Neural crest cell (in vitro differentiated cells): ENCODE measurements around the gene LRRC66. TPM values are rescaled to one million over a fixed set of nuclear protein-coding genes. Genes with fewer than 3 reads are reported as not detected.

Source experiments
- DNase-seq: peaks from one replicate; pipeline ENCODE4 v3.0.0; 2021; ENCODE audit warnings: low read depth, mixed read lengths, low spot score
- H3K27ac Mint-ChIP-seq: one replicate; pipeline ENCODE4 v1.8.0; 2021; ENCODE audit warnings: mild to moderate bottlenecking, mixed read lengths; ENCODE audit not compliant: unreplicated experiment
- H3K27me3 Mint-ChIP-seq: 2 replicates; pipeline ENCODE4 v1.8.0; 2021; ENCODE audit warnings: low read depth, mild to moderate bottlenecking, mixed read lengths
- H3K36me3 Mint-ChIP-seq: 2 replicates; pipeline ENCODE4 v1.8.0; 2021; ENCODE audit warnings: low read depth, mild to moderate bottlenecking, mixed read lengths
- H3K4me1 Mint-ChIP-seq: 2 replicates; pipeline ENCODE4 v1.8.0; 2021; ENCODE audit warnings: mixed read lengths
- H3K4me3 Mint-ChIP-seq: one replicate; pipeline ENCODE4 v1.8.0; 2021; ENCODE audit warnings: mild to moderate bottlenecking, mixed read lengths
- H3K9me3 Mint-ChIP-seq: 2 replicates; pipeline ENCODE4 v1.8.0; 2021; ENCODE audit warnings: mixed read lengths
- total RNA-seq: library from RNA; stranded (reverse); gene quantifications from 2 replicates; pipeline ENCODE4 v1.2.1, GENCODE V29; 2021
- TF ChIP-seq, protein P1 (sequence below): fragments of 200-600 bp; sonication (generic); conservative IDR thresholded peaks from 2 replicates; pipeline ENCODE4 v1.5.0; 2021; ENCODE audit warnings: antibody characterized with exemption, mild to moderate bottlenecking

The LRRC66 gene
- total RNA-seq, 1 donor from 2014 or later, result 0.33 TPM

DNA sequence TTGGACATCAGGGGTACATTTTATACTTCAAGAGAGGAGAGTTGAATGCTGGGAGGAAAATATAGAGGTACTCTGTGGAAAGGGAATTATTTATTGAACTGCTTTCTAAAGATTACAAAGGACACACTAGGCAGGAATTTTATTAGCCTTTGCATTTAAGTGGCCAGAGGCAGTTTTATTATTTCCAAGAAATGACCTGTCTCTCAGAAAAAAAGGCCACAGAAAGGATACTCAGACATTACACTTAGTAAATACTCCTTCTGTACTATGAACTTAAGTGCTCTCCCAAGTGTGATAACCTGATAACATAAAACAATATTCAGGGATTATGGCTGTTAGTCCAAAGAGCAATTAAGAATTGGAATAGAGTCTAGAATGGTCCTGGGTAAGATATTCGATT, 7.5 kb downstream of the LRRC66 start:
- H3K9me3 Mint-ChIP-seq, result peaks cover 7% of the 10 kb centered on the region
- peak overlapping the region; percentile 36 for H3K27ac Mint-ChIP-seq
- TF ChIP-seq, protein P1, sequence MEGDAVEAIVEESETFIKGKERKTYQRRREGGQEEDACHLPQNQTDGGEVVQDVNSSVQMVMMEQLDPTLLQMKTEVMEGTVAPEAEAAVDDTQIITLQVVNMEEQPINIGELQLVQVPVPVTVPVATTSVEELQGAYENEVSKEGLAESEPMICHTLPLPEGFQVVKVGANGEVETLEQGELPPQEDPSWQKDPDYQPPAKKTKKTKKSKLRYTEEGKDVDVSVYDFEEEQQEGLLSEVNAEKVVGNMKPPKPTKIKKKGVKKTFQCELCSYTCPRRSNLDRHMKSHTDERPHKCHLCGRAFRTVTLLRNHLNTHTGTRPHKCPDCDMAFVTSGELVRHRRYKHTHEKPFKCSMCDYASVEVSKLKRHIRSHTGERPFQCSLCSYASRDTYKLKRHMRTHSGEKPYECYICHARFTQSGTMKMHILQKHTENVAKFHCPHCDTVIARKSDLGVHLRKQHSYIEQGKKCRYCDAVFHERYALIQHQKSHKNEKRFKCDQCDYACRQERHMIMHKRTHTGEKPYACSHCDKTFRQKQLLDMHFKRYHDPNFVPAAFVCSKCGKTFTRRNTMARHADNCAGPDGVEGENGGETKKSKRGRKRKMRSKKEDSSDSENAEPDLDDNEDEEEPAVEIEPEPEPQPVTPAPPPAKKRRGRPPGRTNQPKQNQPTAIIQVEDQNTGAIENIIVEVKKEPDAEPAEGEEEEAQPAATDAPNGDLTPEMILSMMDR, result no peak
- no peaks in the 10 kb centered on the region for H3K27me3 Mint-ChIP-seq
- no peaks in the 10 kb centered on the region for H3K4me1 Mint-ChIP-seq
- no peak overlapping the region for H3K4me3 Mint-ChIP-seq
- no peak for DNase-seq
- peaks cover 4% of the 10 kb centered on the region for H3K36me3 Mint-ChIP-seq

DNA sequence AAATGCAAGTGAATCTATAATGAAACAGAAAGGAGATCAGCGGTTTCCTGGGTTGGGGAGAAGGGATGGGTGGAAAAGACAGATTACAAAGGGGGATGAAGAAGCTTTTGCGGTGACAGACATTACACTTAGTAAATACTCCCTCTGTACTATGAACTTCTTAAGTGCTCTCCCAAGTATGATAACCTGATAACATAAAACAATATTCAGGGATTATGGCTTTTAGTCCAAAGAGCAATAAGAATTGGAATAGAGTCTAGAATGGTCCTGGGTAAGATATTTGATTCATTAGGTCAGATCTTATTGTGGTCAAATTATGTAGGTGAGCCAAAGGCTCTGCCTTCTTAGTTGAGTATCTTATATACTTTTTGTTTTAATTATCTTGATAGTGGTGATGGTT, 9.2 kb downstream of the LRRC66 start:
- Mint-ChIP-seq H3K27me3 (no peaks in the 10 kb centered on the region), H3K9me3 (peaks cover 7% of the 10 kb centered on the region), H3K36me3 (peaks cover 4% of the 10 kb centered on the region), H3K4me1 (no peaks in the 10 kb centered on the region), H3K27ac (no peak overlapping the region), H3K4me3 (no peak overlapping the region)
- no peak for DNase-seq
- TF ChIP-seq, protein P1, result no peak

DNA sequence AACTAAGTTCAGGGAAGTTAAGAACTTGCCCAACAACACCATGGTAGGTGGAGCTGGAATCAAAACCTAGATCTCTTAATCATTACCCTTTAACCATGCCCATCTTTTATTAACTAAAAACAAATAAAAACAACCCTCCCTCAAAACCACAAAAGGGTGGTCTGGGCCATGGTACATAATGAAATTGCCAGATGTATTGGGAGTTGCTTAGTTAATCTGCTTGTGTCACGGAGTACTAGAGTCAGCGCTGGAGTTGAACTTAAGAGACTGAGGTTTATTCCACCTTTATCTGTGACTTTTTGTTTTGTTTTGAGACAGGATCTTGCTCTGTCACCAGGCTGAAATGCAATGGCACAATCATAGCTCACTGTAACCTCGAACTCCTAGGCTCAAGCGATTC, 13.3 kb downstream of the LRRC66 start:
- no peak overlapping the region for H3K27ac Mint-ChIP-seq
- no peaks in the 10 kb centered on the region for H3K27me3 Mint-ChIP-seq
- no peak for DNase-seq
- H3K4me3 Mint-ChIP-seq, result no peak overlapping the region
- H3K9me3 Mint-ChIP-seq, result peaks cover 7% of the 10 kb centered on the region
- peaks cover 7% of the 10 kb centered on the region for H3K36me3 Mint-ChIP-seq
- TF ChIP-seq, protein P1, result no peak
- H3K4me1 Mint-ChIP-seq, result no peaks in the 10 kb centered on the region

DNA sequence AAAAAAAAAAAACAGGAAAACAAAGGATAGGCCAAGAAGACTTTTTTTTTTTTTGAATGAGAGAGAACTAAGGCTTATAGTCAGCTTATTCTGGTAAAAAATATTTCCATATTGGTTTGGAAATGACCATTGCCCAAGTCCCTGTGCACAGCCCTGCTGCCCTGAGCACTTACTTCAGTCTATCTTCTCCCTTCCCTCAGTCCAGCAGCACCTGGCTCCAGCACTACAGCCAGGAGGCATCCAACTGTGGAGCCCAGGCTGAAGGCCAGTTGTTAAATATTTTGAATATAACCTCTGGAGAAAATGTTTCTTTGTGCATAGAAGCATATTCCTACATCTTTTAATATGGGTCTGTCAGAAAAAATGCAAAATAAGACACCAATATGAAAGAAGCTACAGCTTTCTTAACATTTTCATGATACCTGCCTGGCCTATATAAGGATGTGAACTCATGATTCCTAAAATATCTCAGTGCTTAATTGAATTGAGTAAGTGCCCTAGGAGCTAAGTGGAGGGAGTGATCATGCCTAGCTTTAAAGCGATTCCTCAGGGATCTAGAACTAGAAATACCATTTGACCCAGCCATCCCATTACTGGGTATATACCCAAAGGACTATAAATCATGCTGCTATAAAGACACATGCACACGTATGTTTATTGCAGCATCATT, 14.4 kb downstream of the LRRC66 start:
- Mint-ChIP-seq H3K4me1 (no peaks in the 10 kb centered on the region), H3K27ac (no peak overlapping the region), H3K4me3 (no peak overlapping the region), H3K27me3 (no peaks in the 10 kb centered on the region), H3K36me3 (peaks cover 7% of the 10 kb centered on the region), H3K9me3 (peaks cover 7% of the 10 kb centered on the region)
- DNase-seq, result no peak
- TF ChIP-seq, protein P1, result no peak

DNA sequence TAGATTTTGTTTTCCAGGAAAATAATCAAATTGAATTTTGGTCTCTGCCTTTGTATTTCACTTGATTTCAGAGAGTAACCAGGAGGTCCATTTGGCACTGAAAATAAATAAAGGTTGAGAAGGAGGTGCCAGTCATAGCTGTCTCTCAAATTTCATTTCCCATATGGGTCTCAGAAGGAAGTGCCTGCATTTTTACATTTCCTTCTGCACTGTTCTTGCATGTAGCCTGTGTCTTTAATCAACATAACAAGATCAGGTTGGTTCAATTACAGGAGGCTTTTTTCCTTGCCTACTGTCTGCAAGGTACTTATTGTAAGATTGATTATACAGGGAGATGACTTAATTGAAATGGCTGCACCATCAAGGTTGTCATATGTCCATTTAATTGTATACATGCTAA, 15.7 kb downstream of the LRRC66 start:
- peaks cover 3% of the 10 kb centered on the region for H3K36me3 Mint-ChIP-seq
- no peaks in the 10 kb centered on the region for H3K4me1 Mint-ChIP-seq
- H3K9me3 Mint-ChIP-seq, result peaks cover 1% of the 10 kb centered on the region
- no peaks in the 10 kb centered on the region for H3K27me3 Mint-ChIP-seq
- TF ChIP-seq, protein P1, result no peak
- no peak overlapping the region for H3K4me3 Mint-ChIP-seq
- no peak overlapping the region for H3K27ac Mint-ChIP-seq
- no peak for DNase-seq
